D721Med (cell line): ENCODE measurements around the gene ASIC2.

Experiments used
- DNase-seq: peaks from one replicate; pipeline ENCODE4 v3.0.0; 2011; ENCODE audit warnings: low spot score; ENCODE audit not compliant: insufficient read length
- FAIRE-seq: peaks from 2 replicates; lab custom pipeline; 2011; peaks lifted over from hg19 to GRCh38; lab: Jason Lieb, UNC
- CTCF ChIP-seq: IDR thresholded peaks from 2 replicates; pipeline ENCODE4 v1.5.1; 2012; ENCODE audit warnings: mild to moderate bottlenecking, control low read depth; ENCODE audit not compliant: insufficient read depth; ENCODE audit errors: missing control alignments

ASIC2 gene

GRCh38 chr17:33239702-33240101 is 53.4 kb downstream of the ASIC2 start:
- DNase-seq (no peak), FAIRE-seq (no peak)
- TF ChIP-seq CTCF = no peak

GRCh38 chr17:33234930-33235685 is 58.0 kb downstream of the ASIC2 start:
- no peak for TF ChIP-seq CTCF
- FAIRE-seq = no peak

GRCh38 chr17:33234233-33234632 is 58.9 kb downstream of the ASIC2 start:
- TF ChIP-seq CTCF = no peak
- DNase-seq (no peak), FAIRE-seq (no peak)

More at GRCh38 chr17:33234930-33235685, 58.0 kb downstream of the ASIC2 start:
- no peak for DNase-seq

- DNase-seq (no peak), FAIRE-seq (no peak)
These were observed 59.3 kb downstream of the ASIC2 start for GRCh38 chr17:33233811-33234177.

GRCh38 chr17:33229499-33229898 is 63.6 kb downstream of the ASIC2 start:
- FAIRE-seq (no peak), DNase-seq (no peak)

More at GRCh38 chr17:33233811-33234177, 59.3 kb downstream of the ASIC2 start:
- no peak for TF ChIP-seq CTCF

GRCh38 chr17:33229028-33229427 is 64.1 kb downstream of the ASIC2 start:
- DNase-seq (no peak), FAIRE-seq (no peak)
- no peak for TF ChIP-seq CTCF

More at GRCh38 chr17:33229499-33229898, 63.6 kb downstream of the ASIC2 start:
- TF ChIP-seq CTCF = no peak

GRCh38 chr17:33228548-33228947 is 64.5 kb downstream of the ASIC2 start:
- TF ChIP-seq CTCF = no peak

More at GRCh38 chr17:33228548-33228947, 64.5 kb downstream of the ASIC2 start:
- no peak for FAIRE-seq
- no peak for DNase-seq
